Lower leg skin (tissue), 3 donors: ENCODE results near the gene AFAP1L1.

Experiments
- POLR2A ChIP-seq, 2 donors: fragments of 450-650 bp; IDR thresholded peaks; one replicate each; pipeline ENCODE4 v1.6.1; 2016 to 2017; ENCODE audit warnings: antibody characterized with exemption in 2 of 2, mild to moderate bottlenecking in 1 of 2, moderate library complexity in 1 of 2
- TF ChIP-seq, protein P1 (sequence below), 3 donors: fragments of 450-650 bp; IDR thresholded peaks; one replicate each; pipeline ENCODE4 v1.5.1; 2016; ENCODE audit warnings: antibody characterized with exemption in 3 of 3, mild to moderate bottlenecking in 3 of 3, moderate library complexity in 2 of 3

DNA sequence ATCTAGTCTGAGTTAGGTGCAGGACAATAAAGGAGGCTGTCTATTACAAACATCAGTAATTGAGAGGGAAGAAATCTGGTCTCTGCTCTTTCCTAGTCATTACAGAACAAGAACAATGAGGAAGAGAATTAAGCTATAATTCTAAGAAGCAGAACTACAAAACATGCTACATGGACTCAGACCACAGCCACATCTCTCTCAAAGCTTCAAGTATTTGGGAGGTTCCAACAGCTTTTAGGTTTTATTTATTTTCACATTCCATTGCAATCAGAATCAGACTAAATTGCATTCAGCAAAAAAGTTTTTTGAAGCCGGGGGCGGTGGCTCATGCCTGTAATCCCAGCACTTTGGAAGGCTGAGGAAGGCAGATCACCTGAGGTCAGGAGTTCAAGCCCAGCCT, 72.5 kb downstream of the AFAP1L1 start:
- TF ChIP-seq, protein P1, sequence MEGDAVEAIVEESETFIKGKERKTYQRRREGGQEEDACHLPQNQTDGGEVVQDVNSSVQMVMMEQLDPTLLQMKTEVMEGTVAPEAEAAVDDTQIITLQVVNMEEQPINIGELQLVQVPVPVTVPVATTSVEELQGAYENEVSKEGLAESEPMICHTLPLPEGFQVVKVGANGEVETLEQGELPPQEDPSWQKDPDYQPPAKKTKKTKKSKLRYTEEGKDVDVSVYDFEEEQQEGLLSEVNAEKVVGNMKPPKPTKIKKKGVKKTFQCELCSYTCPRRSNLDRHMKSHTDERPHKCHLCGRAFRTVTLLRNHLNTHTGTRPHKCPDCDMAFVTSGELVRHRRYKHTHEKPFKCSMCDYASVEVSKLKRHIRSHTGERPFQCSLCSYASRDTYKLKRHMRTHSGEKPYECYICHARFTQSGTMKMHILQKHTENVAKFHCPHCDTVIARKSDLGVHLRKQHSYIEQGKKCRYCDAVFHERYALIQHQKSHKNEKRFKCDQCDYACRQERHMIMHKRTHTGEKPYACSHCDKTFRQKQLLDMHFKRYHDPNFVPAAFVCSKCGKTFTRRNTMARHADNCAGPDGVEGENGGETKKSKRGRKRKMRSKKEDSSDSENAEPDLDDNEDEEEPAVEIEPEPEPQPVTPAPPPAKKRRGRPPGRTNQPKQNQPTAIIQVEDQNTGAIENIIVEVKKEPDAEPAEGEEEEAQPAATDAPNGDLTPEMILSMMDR (IDR thresholded peaks at IDR 0.05), result no peak
- TF ChIP-seq POLR2A (IDR thresholded peaks at IDR 0.05), result no peak
